Effector memory CD8-positive, alpha-beta T cell (primary cell): ENCODE results near the gene MICB.

Experiments used
- ATAC-seq: fragments of 150-1000 bp; cut with Tn5 transposase; replicated peaks from 2 replicates; pipeline ENCODE4 v1.10.0; 2021; ENCODE audit warnings: mild to moderate bottlenecking, moderate library complexity
- DNase-seq, 3 experiments: peaks; one replicate each; pipeline ENCODE4 v3.0.0; 2021
- H3K27ac Mint-ChIP-seq, 2 donors: one replicate each; pipeline ENCODE4 v1.8.0; 2022; ENCODE audit warnings: mild to moderate bottlenecking in 2 of 2, mixed read lengths in 2 of 2, moderate library complexity in 2 of 2
- H3K27me3 Mint-ChIP-seq, 2 donors: one replicate each; pipeline ENCODE4 v1.8.0; 2022; ENCODE audit warnings: mixed read lengths in 2 of 2
- H3K36me3 Mint-ChIP-seq: one replicate; pipeline ENCODE4 v1.8.0; 2022; ENCODE audit warnings: mild to moderate bottlenecking, moderate library complexity, mixed read lengths; ENCODE audit not compliant: insufficient read depth
- H3K4me1 Mint-ChIP-seq, 2 donors: one replicate each; pipeline ENCODE4 v1.8.0; 2022; ENCODE audit warnings: low read depth in 2 of 2, mixed read lengths in 2 of 2
- H3K4me3 Mint-ChIP-seq, 2 donors: one replicate each; pipeline ENCODE4 v1.8.0; 2022; ENCODE audit warnings: mild to moderate bottlenecking in 2 of 2, mixed read lengths in 2 of 2, moderate library complexity in 2 of 2
- H3K9me3 Mint-ChIP-seq, 2 donors: one replicate each; pipeline ENCODE4 v1.8.0; 2022; ENCODE audit warnings: mixed read lengths in 2 of 2

The MICB gene

GRCh38 chr6:31530659-31531058, 32.7 kb downstream of the MICB start:
- Mint-ChIP-seq H3K27me3 (no peaks in the 10 kb centered on the region), H3K36me3 (peaks cover 68% of the 10 kb centered on the region), H3K27ac (no peak overlapping the region), H3K4me1 (peaks cover 14 to 33% of the 10 kb centered on the region in 2 donors), H3K4me3 (no peak overlapping the region), H3K9me3 (no peaks in the 10 kb centered on the region)
- no peak for ATAC-seq
- DNase-seq = no peak

DNA sequence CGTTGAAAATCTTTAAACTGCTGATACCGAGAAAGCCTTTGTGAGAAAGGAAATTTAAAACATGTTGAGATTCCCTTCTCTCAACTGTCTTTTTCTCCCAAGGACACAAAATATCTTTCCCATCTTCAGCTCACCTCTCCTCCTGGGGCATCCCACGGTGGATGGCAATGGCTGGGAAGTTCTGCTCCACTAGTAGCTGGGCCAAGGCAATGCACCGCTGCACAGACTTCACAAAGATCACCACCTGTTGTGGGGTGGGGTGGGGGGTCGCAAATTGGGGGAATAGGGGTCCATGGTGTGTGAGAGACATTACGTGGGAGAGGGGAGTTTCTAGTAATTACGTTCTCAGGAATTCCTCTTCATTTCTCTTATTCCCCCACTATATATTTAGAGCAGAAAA, 33.2 kb downstream of the MICB start:
- Mint-ChIP-seq H3K27ac (no peak overlapping the region), H3K4me1 (peaks cover 16 to 33% of the 10 kb centered on the region in 2 donors), H3K9me3 (no peaks in the 10 kb centered on the region), H3K4me3 (no peak overlapping the region), H3K36me3 (peaks cover 73% of the 10 kb centered on the region), H3K27me3 (no peaks in the 10 kb centered on the region)
- DNase-seq = no peak
- ATAC-seq = no peak

GRCh38 chr6:31531771-31532643, 34.1 kb downstream of the MICB start:
- no peak overlapping the region for H3K4me3 Mint-ChIP-seq
- H3K4me1 Mint-ChIP-seq = peaks cover 20 to 33% of the 10 kb centered on the region in 2 donors
- no peak for ATAC-seq
- peak overlapping the region; percentile 46 to 60 for H3K27ac Mint-ChIP-seq
- peaks cover 81% of the 10 kb centered on the region for H3K36me3 Mint-ChIP-seq
- H3K9me3 Mint-ChIP-seq = no peaks in the 10 kb centered on the region
- DNase-seq = no peak
- H3K27me3 Mint-ChIP-seq = no peaks in the 10 kb centered on the region

- DNase-seq (no peak), ATAC-seq (no peak)
- peaks cover 86% of the 10 kb centered on the region for H3K36me3 Mint-ChIP-seq
- peak overlapping the region; percentile 51 to 60 for H3K27ac Mint-ChIP-seq
- H3K4me3 Mint-ChIP-seq = no peak overlapping the region
- H3K9me3 Mint-ChIP-seq = no peaks in the 10 kb centered on the region
- peaks cover 22 to 33% of the 10 kb centered on the region in 2 donors for H3K4me1 Mint-ChIP-seq
- no peaks in the 10 kb centered on the region for H3K27me3 Mint-ChIP-seq
Measured at GRCh38 chr6:31532644-31533454, 34.9 kb downstream of the MICB start.

DNA sequence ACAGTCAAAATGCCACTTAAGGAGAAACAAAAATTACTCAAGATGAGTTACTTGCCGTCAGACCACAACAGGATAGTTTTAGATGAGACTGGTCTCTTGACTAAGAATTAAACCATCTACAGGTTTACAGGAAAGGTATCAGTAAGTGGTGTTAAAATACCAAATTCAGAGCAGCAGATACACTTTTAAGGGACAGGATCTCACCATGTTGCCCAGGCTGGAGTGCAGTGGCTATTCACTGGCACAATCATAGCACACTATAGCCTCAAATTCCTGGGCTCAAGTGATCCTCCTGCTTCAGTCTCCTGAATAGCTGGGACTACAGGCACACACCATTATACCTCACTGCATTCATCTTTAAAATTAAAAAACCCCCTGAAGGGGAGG, 35.5 kb downstream of the MICB start:
- Mint-ChIP-seq H3K9me3 (no peaks in the 10 kb centered on the region), H3K4me1 (peaks cover 25 to 37% of the 10 kb centered on the region in 2 donors), H3K36me3 (peaks cover 92% of the 10 kb centered on the region), H3K27ac (peak overlapping the region in 1 of 2 donors; percentile 51), H3K27me3 (no peaks in the 10 kb centered on the region), H3K4me3 (no peak overlapping the region)
- no peak for DNase-seq
- ATAC-seq = no peak

- Mint-ChIP-seq H3K9me3 (no peaks in the 10 kb centered on the region), H3K27me3 (no peaks in the 10 kb centered on the region), H3K4me1 (peaks cover 30 to 42% of the 10 kb centered on the region in 2 donors), H3K4me3 (no peak overlapping the region), H3K27ac (no peak overlapping the region), H3K36me3 (peaks cover 97% of the 10 kb centered on the region)
- ATAC-seq = no peak
- no peak for DNase-seq
Measured at GRCh38 chr6:31534011-31534410, 36.1 kb downstream of the MICB start.

DNA sequence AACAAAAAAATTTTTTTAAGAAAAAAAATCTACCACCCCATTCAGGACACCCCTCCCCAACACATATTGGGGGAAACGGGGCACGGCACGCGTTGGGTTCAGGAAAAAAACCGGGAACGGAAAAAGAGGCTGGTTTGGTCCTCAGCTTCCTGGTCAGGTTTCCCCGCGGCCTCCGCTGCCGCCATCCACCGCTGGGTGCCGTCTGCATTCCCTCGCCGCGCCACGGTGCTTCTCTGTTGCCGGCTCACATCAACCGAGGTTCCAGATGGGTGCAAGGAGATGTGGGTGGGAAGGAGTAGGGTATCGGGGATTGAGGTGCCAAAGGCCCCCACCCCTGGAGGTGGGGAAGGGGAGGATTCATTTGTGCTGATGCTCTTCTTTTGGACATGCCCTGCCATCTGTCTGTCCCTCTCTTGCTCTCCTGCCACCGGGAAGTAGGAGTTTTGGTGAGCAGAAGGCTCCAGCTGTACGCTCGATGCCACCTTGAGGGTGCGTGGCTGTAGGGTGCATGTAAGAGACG, 36.6 kb downstream of the MICB start:
- Mint-ChIP-seq H3K27me3 (no peaks in the 10 kb centered on the region), H3K4me1 (peaks cover 36 to 48% of the 10 kb centered on the region in 2 donors), H3K9me3 (no peaks in the 10 kb centered on the region), H3K4me3 (no peak overlapping the region), H3K36me3 (peaks cover 97% of the 10 kb centered on the region), H3K27ac (no peak overlapping the region)
- ATAC-seq (no peak), DNase-seq (no peak)

- no peaks in the 10 kb centered on the region for H3K27me3 Mint-ChIP-seq
- peak overlapping the region; percentile 35 to 74 for H3K27ac Mint-ChIP-seq
- H3K4me1 Mint-ChIP-seq = peaks cover 44 to 52% of the 10 kb centered on the region in 2 donors
- peaks cover 97% of the 10 kb centered on the region for H3K36me3 Mint-ChIP-seq
- no peak for ATAC-seq
- DNase-seq = no peak
- no peak overlapping the region for H3K4me3 Mint-ChIP-seq
- H3K9me3 Mint-ChIP-seq = no peaks in the 10 kb centered on the region
Measured at GRCh38 chr6:31535538-31536324, 37.8 kb downstream of the MICB start.

- Mint-ChIP-seq H3K36me3 (peaks cover 86% of the 10 kb centered on the region), H3K9me3 (no peaks in the 10 kb centered on the region), H3K27ac (peak overlapping the region; percentile 92 to 99), H3K4me3 (peak overlapping the region; percentile 94 to 98), H3K27me3 (no peaks in the 10 kb centered on the region), H3K4me1 (peaks cover 40 to 47% of the 10 kb centered on the region in 2 donors)
- DNase-seq (no peak), ATAC-seq (no peak)
Measured at GRCh38 chr6:31538805-31539400, 41.0 kb downstream of the MICB start.

DNA sequence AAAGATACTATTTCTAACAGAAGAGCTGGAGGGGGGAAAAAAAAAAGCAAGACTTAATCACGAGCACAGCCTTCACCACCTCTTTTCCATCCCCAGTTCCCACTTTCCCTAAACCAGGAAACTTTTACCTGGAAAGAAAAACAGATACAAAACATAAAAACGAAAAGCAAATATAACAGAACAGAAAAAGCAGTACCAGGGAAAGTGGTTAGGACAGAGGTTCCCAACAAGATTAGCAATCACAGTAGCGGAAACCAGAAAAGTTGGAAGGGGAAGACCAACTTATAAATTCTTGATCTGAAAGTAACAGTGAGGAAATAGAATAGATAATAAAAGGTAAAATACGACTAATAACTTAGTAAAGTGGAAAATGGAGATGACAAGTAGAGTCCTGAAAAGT, 42.7 kb downstream of the MICB start:
- Mint-ChIP-seq H3K27me3 (no peaks in the 10 kb centered on the region), H3K4me1 (peaks cover 33 to 47% of the 10 kb centered on the region in 2 donors), H3K36me3 (peaks cover 71% of the 10 kb centered on the region), H3K4me3 (peak overlapping the region; percentile 94 to 98), H3K27ac (peak overlapping the region; percentile 99), H3K9me3 (no peaks in the 10 kb centered on the region)
- ATAC-seq (no peak), DNase-seq (no peak)

GRCh38 chr6:31541059-31541657, 43.2 kb downstream of the MICB start:
- peak; percentile 53 for ATAC-seq
- no peaks in the 10 kb centered on the region for H3K27me3 Mint-ChIP-seq
- peak overlapping the region; percentile 94 to 98 for H3K4me3 Mint-ChIP-seq
- DNase-seq = peak; percentile 70 to 83 (median 77)
- H3K9me3 Mint-ChIP-seq = no peaks in the 10 kb centered on the region
- peaks cover 66% of the 10 kb centered on the region for H3K36me3 Mint-ChIP-seq
- peaks cover 33 to 43% of the 10 kb centered on the region in 2 donors for H3K4me1 Mint-ChIP-seq
- peak overlapping the region; percentile 99 for H3K27ac Mint-ChIP-seq
